ENCODE results near the gene GRK2. TPM values are rescaled to one million over a fixed set of nuclear protein-coding genes. Genes with fewer than 3 reads are reported as not detected.

GRK2 gene
- total RNA-seq, 1 donor from 2014 or later = 30.0 TPM

DNA sequence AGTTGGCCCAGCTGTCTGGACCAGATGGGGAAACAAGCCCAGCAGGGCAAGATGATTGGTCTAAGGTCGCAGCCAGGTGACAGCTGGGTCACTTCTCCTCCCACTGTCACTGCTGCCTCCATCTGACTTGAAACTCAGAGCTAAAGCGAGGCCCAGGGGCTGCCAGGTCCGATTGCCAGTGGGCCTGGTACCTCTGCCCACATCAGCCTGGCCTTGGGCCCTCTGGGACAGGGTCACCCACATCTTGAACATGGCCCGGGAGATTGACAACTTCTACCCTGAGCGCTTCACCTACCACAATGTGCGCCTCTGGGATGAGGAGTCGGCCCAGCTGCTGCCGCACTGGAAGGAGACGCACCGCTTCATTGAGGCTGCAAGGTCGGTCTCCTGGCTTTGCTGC is 42.9 kb downstream of the GRK2 start:
- Mint-ChIP-seq H3K27ac (no peak overlapping the region), H3K4me1 (peaks cover 4% of the 10 kb centered on the region), H3K9me3 (no peaks in the 10 kb centered on the region), H3K4me3 (no peak overlapping the region), H3K36me3 (no peaks in the 10 kb centered on the region), H3K27me3 (ENCODE audit: insufficient read depth, low read depth) (peaks cover 12% of the 10 kb centered on the region)
- Histone ChIP-seq H3K36me3 (no peaks in the 10 kb centered on the region), H3K79me2 (ENCODE audit: low read depth) (no peaks in the 10 kb centered on the region), H3K4me2 (no peak overlapping the region), H4K20me1 (ENCODE audit: low read depth) (no peaks in the 10 kb centered on the region), H3F3A (ENCODE audit: low read depth) (peaks cover 6% of the 10 kb centered on the region), H3K27me3 (peaks cover 8% of the 10 kb centered on the region), H3K9ac (no peak overlapping the region), H3K9me3 (ENCODE audit: low read depth) (no peaks in the 10 kb centered on the region), H3K4me3 (no peak overlapping the region), H2AFZ (replicated peaks) (no peak overlapping the region), H3K27ac (no peak overlapping the region), H3K4me1 (no peaks in the 10 kb centered on the region)
- DNase-seq (ENCODE audit: low spot score) = no peak
- TF ChIP-seq EZH2 (IDR thresholded peaks at IDR 0.05) = no peak
- TF ChIP-seq CTCF (IDR thresholded peaks at IDR 0.05) = no peak
- TF ChIP-seq EZH2phosphoT487 (IDR thresholded peaks at IDR 0.05) = no peak

GRCh38 chr11:67309661-67310061 is 43.4 kb downstream of the GRK2 start:
- Histone ChIP-seq H3K27ac (no peak overlapping the region), H3K27me3 (peaks cover 3% of the 10 kb centered on the region), H2AFZ (replicated peaks) (no peak overlapping the region), H3K4me1 (no peaks in the 10 kb centered on the region), H3K9ac (no peak overlapping the region), H4K20me1 (ENCODE audit: low read depth) (no peaks in the 10 kb centered on the region), H3F3A (ENCODE audit: low read depth) (peaks cover under 1% of the 10 kb centered on the region), H3K36me3 (no peaks in the 10 kb centered on the region), H3K4me2 (no peak overlapping the region), H3K79me2 (ENCODE audit: low read depth) (no peaks in the 10 kb centered on the region), H3K4me3 (no peak overlapping the region), H3K9me3 (ENCODE audit: low read depth) (no peaks in the 10 kb centered on the region)
- no peaks in the 10 kb centered on the region for H3K9me3 Mint-ChIP-seq
- H3K4me1 Mint-ChIP-seq = peaks cover 4% of the 10 kb centered on the region
- DNase-seq (ENCODE audit: low spot score) = no peak
- no peaks in the 10 kb centered on the region for H3K36me3 Mint-ChIP-seq
- peaks cover 10% of the 10 kb centered on the region for H3K27me3 Mint-ChIP-seq (ENCODE audit: insufficient read depth, low read depth)
- H3K27ac Mint-ChIP-seq = no peak overlapping the region
- H3K4me3 Mint-ChIP-seq = no peak overlapping the region
- TF ChIP-seq EZH2 (IDR thresholded peaks at IDR 0.05) = no peak
- no peak for TF ChIP-seq EZH2phosphoT487 (IDR thresholded peaks at IDR 0.05)
- TF ChIP-seq CTCF (IDR thresholded peaks at IDR 0.05) = no peak

GRCh38 chr11:67310246-67311050 is 44.2 kb downstream of the GRK2 start:
- Histone ChIP-seq H2AFZ (replicated peaks) (no peak overlapping the region), H3K4me2 (no peak overlapping the region), H3K27me3 (no peaks in the 10 kb centered on the region), H3K4me1 (no peaks in the 10 kb centered on the region), H3K27ac (no peak overlapping the region), H3F3A (ENCODE audit: low read depth) (no peaks in the 10 kb centered on the region), H3K9me3 (ENCODE audit: low read depth) (no peaks in the 10 kb centered on the region), H3K4me3 (no peak overlapping the region), H3K9ac (no peak overlapping the region), H3K36me3 (no peaks in the 10 kb centered on the region), H4K20me1 (ENCODE audit: low read depth) (no peaks in the 10 kb centered on the region), H3K79me2 (ENCODE audit: low read depth) (no peaks in the 10 kb centered on the region)
- DNase-seq (ENCODE audit: low spot score) = no peak
- TF ChIP-seq EZH2phosphoT487 (IDR thresholded peaks at IDR 0.05) (no peak), CTCF (IDR thresholded peaks at IDR 0.05) (no peak), EZH2 (IDR thresholded peaks at IDR 0.05) (no peak)
- Mint-ChIP-seq H3K9me3 (no peaks in the 10 kb centered on the region), H3K4me3 (no peak overlapping the region), H3K4me1 (peaks cover 4% of the 10 kb centered on the region), H3K27ac (no peak overlapping the region), H3K27me3 (ENCODE audit: insufficient read depth, low read depth) (peaks cover 10% of the 10 kb centered on the region), H3K36me3 (no peaks in the 10 kb centered on the region)

Measured in neural progenitor cell (in vitro differentiated cells).